Breast epithelium (tissue), 4 donors: ENCODE measurements around the gene FAU. TPM values are rescaled to one million over a fixed set of nuclear protein-coding genes. Genes with fewer than 3 reads are reported as not detected.

Experiments
- DNase-seq, 2 donors: peaks; one replicate each; pipeline ENCODE4 v3.0.0-alpha.2; 2019; ENCODE audit warnings: low spot score in 2 of 2
- H3K27ac ChIP-seq, 2 donors: fragments of 200-600 bp; sonication (generic) in 1 of 2; one replicate each; pipeline ENCODE4 v1.5.1; 2016 to 2019; ENCODE audit warnings: mild to moderate bottlenecking in 1 of 2
- H3K27me3 ChIP-seq, 2 donors: fragments of 200-600 bp; sonication (generic) in 1 of 2; one replicate each; pipeline versions ENCODE4 v1.5.1 to v1.6.0; 2017 to 2019; ENCODE audit warnings: control low read depth in 1 of 2, mild to moderate bottlenecking in 1 of 2
- H3K36me3 ChIP-seq: fragments of 200-600 bp; one replicate; pipeline ENCODE4 v1.5.1; 2019
- H3K4me1 ChIP-seq, 2 donors: fragments of 200-600 bp; sonication (generic); one replicate each; pipeline ENCODE4 v1.5.1; 2016 to 2019; ENCODE audit warnings: control low read depth in 1 of 2
- H3K4me3 ChIP-seq, 3 donors: fragments of 200-600 bp; sonication (generic); 1 replicate in 2 of 3; 2 replicates in 1 of 3; pipeline ENCODE4 v1.5.1; 2016 to 2019; ENCODE audit warnings: mild to moderate bottlenecking in 3 of 3, moderate library complexity in 2 of 3
- H3K9me3 ChIP-seq, 2 donors: fragments of 200-600 bp; sonication (generic) in 1 of 2; one replicate each; pipeline ENCODE4 v1.5.1; 2016 to 2019; ENCODE audit warnings: control low read depth in 1 of 2
- POLR2A ChIP-seq: fragments of 450-650 bp; IDR thresholded peaks from one replicate; pipeline ENCODE4 v1.6.1; 2016; ENCODE audit warnings: antibody characterized with exemption, mild to moderate bottlenecking, moderate library complexity
- POLR2AphosphoS5 ChIP-seq, 3 donors: sonication (generic); formaldehyde crosslinking; IDR thresholded peaks; one replicate each; pipeline ENCODE4 v1.6.1; 2017; ENCODE audit warnings: antibody characterized with exemption in 3 of 3
- intact Hi-C: fragments of 100-400 bp; cut with DNase I; formaldehyde crosslinking; loops from one replicate; pipeline ENCODE4 v1.15.1; 2023; ENCODE audit warnings: low total_unique reads
- total RNA-seq, 3 donors: library from RNA; depleted of rRNA; stranded (reverse); fragments of >200 nt; gene quantifications; one replicate each; pipeline ENCODE4 v1.1.0, GENCODE V29; 2016
- TF ChIP-seq, protein P1 (sequence below), 3 donors: fragments of 450-650 bp; IDR thresholded peaks; one replicate each; pipeline ENCODE4 v1.5.1; 2016 to 2017; ENCODE audit warnings: antibody characterized with exemption in 3 of 3, mild to moderate bottlenecking in 3 of 3, moderate library complexity in 3 of 3

FAU gene
- total RNA-seq, 3 donors from 2014 or later: 786 to 1,230 (median 855) TPM

DNA sequence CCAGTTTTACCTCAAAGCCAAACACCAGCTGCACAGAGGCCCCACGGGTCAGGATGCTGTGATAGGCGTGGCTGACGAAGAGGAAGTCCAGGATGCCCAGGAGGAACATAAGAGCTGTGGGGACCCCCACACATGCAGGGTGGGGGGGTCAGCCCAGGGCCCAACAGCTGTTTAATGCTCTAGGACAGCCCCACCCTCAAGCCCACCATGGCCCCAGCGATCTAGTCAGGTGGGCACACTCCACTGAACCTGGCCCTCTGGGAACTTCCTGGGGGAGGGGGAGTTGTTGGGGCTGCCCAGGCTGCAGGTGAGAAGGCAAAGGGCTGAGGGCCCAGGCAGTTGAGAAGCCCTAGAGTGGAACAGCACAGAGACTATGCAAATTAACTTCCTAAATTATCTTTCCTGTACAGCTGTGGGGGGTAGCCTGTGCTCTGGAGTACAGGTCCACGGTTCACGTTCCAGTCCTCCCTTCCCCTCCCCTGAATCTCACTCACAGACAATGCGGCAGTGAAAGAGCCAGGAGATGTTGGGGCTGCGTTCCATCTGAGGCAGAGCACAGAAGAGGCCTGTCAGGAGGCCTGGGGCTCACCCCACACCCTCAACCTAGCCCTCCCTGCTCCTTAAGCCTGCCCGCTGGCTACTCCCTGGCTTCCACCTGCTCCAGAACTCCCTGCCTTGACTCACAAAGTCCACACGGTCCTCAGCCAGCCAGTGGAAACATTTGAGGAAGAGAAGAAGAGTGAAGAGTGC, 10.5 kb upstream of the FAU start:
- DNase-seq: no peak
- TF ChIP-seq, protein P1, sequence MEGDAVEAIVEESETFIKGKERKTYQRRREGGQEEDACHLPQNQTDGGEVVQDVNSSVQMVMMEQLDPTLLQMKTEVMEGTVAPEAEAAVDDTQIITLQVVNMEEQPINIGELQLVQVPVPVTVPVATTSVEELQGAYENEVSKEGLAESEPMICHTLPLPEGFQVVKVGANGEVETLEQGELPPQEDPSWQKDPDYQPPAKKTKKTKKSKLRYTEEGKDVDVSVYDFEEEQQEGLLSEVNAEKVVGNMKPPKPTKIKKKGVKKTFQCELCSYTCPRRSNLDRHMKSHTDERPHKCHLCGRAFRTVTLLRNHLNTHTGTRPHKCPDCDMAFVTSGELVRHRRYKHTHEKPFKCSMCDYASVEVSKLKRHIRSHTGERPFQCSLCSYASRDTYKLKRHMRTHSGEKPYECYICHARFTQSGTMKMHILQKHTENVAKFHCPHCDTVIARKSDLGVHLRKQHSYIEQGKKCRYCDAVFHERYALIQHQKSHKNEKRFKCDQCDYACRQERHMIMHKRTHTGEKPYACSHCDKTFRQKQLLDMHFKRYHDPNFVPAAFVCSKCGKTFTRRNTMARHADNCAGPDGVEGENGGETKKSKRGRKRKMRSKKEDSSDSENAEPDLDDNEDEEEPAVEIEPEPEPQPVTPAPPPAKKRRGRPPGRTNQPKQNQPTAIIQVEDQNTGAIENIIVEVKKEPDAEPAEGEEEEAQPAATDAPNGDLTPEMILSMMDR (IDR thresholded peaks at IDR 0.05): no peak
- no peak for TF ChIP-seq POLR2A
- TF ChIP-seq POLR2AphosphoS5 (IDR thresholded peaks at IDR 0.05): no peak
- Histone ChIP-seq H3K36me3 (peaks cover 34% of the 10 kb centered on the region), H3K27me3 (no peaks in the 10 kb centered on the region), H3K4me1 (peaks cover 6 to 26% of the 10 kb centered on the region in 2 donors), H3K27ac (peak overlapping the region; percentile 96 to 99), H3K9me3 (no peaks in the 10 kb centered on the region), H3K4me3 (peak overlapping the region in 2 of 3 donors; percentile 88 to 93)
- intact Hi-C loops: no loop called here

DNA sequence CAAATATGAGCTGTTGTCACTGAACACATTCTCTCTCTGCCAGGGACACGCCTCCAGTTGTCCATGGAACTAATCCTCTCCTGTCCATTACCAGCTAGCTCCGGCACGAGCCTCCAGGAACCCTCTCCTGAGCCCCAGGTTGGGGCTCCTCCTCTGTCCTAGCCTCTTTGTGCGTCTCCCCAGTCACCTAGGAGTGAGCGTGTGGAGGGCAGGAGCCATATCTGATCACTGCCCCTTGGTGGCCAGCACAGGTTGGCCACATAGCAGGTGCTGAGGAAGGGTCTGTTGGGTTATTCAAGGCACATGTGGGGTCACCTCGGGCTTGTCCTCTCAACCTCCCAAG, 9.9 kb upstream of the FAU start:
- Histone ChIP-seq H3K27me3 (no peaks in the 10 kb centered on the region), H3K9me3 (no peaks in the 10 kb centered on the region), H3K4me3 (no peak overlapping the region), H3K27ac (peak overlapping the region; percentile 96 to 99), H3K36me3 (peaks cover 34% of the 10 kb centered on the region), H3K4me1 (peaks cover 6 to 26% of the 10 kb centered on the region in 2 donors)
- DNase-seq: no peak
- TF ChIP-seq POLR2AphosphoS5 (IDR thresholded peaks at IDR 0.05) (no peak), POLR2A (no peak)
- TF ChIP-seq, protein P1 (IDR thresholded peaks at IDR 0.05): no peak
- intact Hi-C loops: no loop called here

DNA sequence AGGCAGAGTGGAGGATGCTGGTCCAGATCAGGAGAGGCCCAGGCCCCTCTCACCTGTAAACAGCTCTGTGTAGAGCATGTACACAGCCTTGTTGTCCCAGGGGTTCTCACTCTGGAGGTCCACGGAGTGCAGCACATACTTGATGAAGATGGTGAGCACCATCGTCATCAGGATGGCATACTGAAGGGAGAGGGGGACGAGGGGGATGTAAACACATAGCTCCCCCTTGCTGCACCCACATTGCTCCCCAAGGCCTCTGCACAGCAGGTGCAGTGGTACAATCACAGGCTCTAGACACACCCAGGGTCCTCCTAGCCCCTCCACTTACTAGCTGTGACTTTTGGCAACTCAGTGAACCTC, 9.5 kb upstream of the FAU start:
- DNase-seq: peak in 1 of 2 donors; percentile 15
- no peaks in the 10 kb centered on the region for H3K9me3 ChIP-seq
- intact Hi-C loops: no loop called here
- peaks cover 38% of the 10 kb centered on the region for H3K36me3 ChIP-seq
- H3K4me3 ChIP-seq: no peak overlapping the region
- no peak overlapping the region for H3K27ac ChIP-seq
- no peaks in the 10 kb centered on the region for H3K27me3 ChIP-seq
- TF ChIP-seq POLR2AphosphoS5 (IDR thresholded peaks at IDR 0.05): no peak
- no peak for TF ChIP-seq POLR2A
- TF ChIP-seq, protein P1 (IDR thresholded peaks at IDR 0.05): no peak
- H3K4me1 ChIP-seq: peaks cover 6 to 25% of the 10 kb centered on the region in 2 donors

DNA sequence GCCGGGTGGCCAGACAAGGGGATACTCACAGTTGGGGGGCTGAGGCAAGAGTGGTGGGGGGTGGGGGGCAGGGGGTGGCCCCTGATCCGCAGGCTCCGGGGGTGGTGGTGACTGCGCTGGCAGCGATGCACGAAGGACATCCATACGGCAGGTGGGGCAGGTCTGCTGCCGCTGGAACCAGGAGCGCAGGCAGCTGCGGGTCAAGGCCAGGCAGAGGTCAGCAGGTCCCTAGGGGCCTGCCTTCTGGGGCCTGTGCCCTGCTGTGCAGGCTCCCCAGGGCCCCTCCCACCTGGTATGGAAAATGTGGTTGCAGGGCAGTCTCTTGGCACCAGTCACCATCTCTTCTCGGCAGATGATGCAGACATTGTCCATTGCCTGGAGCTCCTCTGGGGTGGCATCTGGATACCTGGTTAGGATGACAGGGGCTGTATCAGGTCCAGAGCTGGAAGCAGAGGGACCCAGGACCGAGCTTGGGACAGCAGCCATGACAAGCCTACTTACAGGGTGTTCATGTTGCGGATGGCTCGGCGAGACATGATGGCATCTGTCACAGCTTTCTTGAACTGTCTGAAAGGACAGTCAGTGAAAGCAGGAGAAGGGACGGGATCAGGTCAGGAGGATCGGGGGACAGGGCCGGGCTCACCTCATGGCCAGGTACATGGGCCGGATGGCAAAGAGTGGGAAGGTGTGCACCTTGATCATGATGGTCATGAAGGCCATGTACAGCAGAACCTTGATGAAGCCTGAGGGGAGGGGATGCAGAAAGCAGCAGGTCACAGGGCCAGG, 8.9 kb upstream of the FAU start:
- no peaks in the 10 kb centered on the region for H3K9me3 ChIP-seq
- no peak for DNase-seq
- no peak overlapping the region for H3K27ac ChIP-seq
- intact Hi-C loops: no loop called here
- H3K4me1 ChIP-seq: peaks cover 6 to 19% of the 10 kb centered on the region in 2 donors
- H3K4me3 ChIP-seq: no peak overlapping the region
- TF ChIP-seq POLR2A (no peak), POLR2AphosphoS5 (IDR thresholded peaks at IDR 0.05) (no peak)
- TF ChIP-seq, protein P1 (IDR thresholded peaks at IDR 0.05): no peak
- H3K27me3 ChIP-seq: no peaks in the 10 kb centered on the region
- peaks cover 44% of the 10 kb centered on the region for H3K36me3 ChIP-seq
